ENCODE results near the gene GABBR2. TPM values are rescaled to one million over a fixed set of nuclear protein-coding genes. Genes with fewer than 3 reads are reported as not detected.

Gene GABBR2
- polyA plus RNA-seq, 1 donor = 0.63 TPM

DNA sequence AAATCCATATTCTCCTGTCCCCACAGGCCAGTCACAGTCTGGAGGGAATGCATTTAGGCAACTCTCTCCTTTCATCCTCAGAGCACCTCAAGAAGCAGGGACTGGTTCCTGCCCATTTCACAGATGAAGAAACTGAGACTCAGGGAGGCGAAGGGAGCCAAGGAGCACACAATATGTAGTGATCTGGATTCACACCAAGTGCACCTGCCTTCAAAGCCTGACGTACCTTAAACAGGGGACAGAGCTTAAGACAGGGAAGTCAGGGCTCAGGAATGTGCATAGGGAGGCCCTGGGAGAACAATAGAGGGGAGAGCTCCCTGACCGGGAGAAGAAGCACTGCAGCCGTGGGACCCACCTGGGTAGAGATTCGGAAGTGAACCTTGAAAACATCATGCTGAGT, 83.0 kb downstream of the GABBR2 start:
- DNase-seq = no peak

GRCh38 chr9:98619788-98620187, 88.9 kb downstream of the GABBR2 start:
- DNase-seq = no peak

DNA sequence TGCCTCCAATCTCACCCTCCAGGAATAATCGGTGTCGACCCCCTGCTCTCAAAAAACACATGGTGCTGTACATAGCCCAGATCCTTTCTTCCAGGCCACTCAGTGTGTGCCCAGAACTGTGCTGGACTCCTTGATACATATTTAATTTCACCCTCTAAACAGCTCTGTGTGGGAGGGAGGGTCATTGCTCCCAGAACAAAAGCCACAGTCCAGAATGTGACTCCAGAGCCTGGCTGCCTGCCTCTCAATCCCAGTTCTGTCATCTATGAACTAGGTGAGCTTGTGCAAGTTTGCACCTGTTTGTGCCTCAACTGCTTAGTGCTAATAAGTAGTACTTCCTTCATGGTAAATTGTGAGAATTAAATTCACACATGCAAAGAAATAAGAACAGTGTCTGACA, 93.1 kb downstream of the GABBR2 start:
- DNase-seq = no peak

GRCh38 chr9:98614941-98615340, 93.8 kb downstream of the GABBR2 start:
- no peak for DNase-seq

DNA sequence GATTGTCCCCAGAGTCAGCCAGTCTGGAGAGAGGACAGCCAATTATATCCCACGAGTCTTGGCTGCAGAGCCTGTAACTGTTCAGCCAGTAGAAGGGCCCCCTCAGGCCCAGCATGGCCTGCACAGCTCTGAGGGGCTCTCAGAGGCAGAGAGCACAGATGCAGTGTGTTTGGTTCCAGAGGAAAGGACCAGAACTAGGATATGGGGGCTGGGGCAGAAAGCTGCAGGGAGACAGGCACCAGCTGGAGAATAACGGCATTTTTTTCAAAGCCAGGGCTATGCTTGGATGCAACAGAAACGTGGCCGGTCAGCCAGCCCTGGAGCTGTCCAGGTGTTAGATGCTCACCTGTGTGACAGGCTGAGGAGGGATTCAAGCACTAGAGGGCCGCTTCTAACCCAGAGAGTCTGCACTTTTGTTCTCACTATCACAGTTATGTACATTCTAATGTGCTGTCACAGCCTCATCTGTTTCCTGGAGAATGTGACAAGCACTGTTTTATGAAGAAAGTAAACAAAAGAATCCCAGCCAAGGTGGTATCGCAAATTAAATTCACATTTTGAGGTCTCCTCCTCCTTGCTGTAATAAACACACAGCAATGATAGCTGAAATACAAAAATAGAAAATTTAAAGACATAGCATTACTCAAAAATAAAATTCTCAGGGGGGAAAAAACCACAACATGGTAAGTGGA, 96.5 kb downstream of the GABBR2 start:
- DNase-seq = no peak

DNA sequence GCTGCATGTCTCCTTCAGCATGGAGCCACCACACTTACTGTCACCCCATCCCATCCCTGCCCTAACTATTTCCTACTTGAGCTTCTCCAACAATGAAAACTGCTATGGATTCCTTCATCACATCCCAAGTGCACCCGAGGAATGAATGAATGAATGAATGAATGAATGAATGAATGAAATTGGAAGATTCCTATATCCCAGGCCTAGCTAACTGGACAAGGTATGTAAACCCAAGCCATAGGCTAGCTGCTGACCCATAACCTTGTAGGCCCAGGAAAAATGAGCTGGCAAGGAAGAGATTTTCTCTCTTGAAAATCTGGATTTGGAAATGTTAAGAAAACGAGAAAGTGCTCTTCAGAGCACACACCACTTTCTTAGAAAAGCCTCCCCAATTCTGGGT, 97.4 kb downstream of the GABBR2 start:
- no peak for DNase-seq

DNA sequence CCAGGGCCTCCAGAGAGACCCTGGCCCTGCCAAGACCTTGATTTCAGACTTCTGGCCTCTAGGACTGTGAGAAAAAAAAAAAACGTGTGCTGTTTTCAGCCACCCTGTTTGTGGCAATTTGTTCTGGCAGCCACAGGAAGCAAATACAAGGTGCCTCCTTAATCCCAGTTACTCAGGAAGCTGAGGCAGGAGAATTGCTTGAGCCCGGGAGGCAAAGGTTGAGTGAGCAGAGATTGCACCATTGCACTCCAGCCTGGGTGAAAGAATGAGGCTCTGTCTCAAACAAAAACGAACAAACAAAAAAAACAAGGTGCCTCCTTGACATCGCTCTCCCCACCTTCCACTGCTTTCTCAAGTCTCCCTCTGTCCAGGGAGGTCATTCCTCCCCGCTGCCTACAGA, 98.0 kb downstream of the GABBR2 start:
- DNase-seq = no peak

GRCh38 chr9:98610211-98610610, 98.5 kb downstream of the GABBR2 start:
- no peak for DNase-seq

DNA sequence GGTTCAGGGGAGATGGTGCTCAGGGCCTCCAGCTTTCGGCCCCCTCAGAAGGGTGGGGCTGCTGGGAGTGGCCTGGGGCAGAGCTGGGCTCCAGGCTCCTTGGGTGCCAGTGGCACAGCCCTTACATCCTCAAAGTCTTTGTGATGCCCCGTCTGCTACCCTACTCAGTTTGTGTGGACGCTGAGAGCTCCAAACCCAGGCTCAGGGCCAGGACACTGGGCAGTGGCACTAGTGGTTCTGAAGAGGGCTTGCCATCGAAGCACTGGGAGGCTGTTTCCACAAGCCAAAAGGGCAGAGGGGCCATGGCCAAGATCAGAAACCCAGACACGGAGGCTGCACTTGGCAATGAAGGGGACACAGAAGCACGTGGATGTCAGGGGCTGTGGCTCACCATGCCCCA, 99.1 kb downstream of the GABBR2 start:
- no peak for DNase-seq

DNA sequence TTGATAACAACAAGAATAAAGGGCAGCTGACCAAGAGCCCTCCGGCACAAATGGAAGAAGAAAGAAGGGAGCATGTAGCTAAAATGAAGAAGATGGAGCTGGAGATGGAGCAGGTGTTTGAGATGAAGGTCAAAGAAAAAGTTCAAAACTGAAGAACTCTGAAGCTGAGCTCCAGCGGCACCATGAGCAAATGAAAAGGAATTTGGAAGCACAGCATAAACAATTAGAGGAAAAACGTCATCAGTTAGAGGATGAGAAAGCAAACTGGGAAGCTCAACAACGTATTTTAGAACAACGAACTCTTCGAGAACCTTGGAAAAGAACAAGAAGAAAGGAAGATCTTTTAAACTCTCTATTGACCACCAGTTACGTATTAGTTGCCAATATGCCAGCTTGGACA, 100.9 kb downstream of the GABBR2 start:
- no peak for DNase-seq

DNA sequence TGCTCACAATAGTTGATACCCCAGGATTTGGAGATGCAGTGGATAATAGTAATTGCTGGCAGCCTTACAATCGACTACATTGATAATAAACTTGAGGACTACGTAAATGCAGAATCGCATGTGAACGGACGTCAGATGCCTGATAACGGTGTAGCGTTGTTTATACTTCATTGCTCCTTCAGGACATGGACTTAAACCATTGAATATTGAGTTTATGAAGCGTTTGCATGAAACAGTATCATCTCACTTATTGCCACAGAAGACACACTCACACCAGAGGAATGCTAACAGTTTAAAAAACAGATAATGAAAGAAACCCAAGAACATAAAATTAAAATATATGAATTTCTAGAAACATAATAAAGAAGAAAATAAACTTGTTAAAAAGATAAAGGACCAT, 101.6 kb downstream of the GABBR2 start:
- DNase-seq = no peak

DNA sequence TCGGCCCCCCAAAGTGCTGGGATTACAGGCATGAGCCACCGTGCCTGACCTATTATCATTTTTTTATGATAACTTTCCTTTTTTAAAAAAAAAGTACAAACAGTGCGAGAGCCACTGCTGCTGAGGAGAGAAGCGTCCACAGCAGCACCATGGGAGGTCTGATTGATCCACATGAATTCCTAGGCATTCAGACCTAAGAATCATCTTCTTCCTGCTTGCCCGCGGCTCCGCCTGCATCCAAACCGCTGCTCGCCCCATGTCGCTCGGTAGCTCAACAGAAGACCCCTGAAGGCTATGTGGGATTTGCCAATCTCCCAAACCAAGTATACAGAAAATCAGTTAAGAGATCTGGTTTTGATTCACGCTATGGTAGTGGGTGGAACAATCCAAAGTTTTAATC, 102.0 kb downstream of the GABBR2 start:
- no peak for DNase-seq

GRCh38 chr9:98605116-98605515, 103.6 kb downstream of the GABBR2 start:
- no peak for DNase-seq

DNA sequence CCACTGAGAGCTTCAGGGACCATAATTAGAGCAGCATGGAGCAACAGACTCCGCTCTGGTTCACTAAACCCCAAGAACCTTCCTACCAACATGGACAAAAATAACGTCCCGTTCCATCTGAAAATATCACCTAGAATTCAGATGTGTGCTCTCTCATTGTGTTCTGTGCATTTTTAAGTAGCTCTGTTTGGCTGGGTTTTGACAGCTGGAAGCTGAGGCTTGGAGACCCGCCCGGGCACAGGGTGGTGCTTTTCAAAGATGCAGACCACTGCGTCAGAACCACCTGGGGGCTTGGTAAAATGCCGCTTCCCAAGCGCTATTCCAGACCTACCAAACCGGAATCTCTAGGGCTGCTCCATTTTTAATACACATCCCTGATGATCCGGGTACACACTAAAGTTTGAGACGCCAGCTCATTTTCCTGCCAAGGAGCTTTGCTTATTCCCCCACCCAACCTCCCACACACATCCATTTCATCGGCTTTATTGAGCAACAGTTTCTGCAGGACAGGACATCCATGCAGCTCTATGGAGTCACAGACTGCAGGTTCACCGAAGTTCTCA, 104.8 kb downstream of the GABBR2 start:
- no peak for DNase-seq

GRCh38 chr9:98602839-98603500, 105.8 kb downstream of the GABBR2 start:
- DNase-seq = no peak

- no peak for DNase-seq
These were observed 108.1 kb downstream of the GABBR2 start for GRCh38 chr9:98600631-98601030.

- no peak for DNase-seq
These were observed 109.0 kb downstream of the GABBR2 start for GRCh38 chr9:98599566-98600216.

- no peak for DNase-seq
These were observed 109.9 kb downstream of the GABBR2 start for GRCh38 chr9:98598861-98599260.

GRCh38 chr9:98597236-98597771, 111.4 kb downstream of the GABBR2 start:
- DNase-seq = no peak

DNA sequence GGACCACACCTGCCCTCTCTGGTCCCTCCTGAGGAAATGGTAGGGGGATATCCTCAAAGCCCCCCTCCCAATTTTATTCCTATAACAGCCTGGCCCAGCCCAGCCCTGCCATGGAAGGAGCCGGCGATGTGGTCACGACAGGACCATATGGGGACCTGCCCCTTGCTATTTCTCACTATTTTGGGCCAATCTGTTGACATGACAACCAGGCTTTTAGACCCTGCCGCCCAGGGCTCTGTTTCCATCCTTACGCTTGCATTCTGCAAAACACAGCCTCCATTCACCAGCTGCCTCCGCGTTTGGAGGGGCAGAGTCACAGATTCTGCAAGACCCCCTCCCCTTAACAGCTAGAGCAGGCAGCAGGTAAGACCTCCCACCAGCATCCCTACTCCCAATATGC, 112.2 kb downstream of the GABBR2 start:
- no peak for DNase-seq

GRCh38 chr9:98594546-98595160, 114.1 kb downstream of the GABBR2 start:
- no peak for DNase-seq

GRCh38 chr9:98593354-98594253, 115.1 kb downstream of the GABBR2 start:
- DNase-seq = no peak
